ENCODE measurements around the gene ZCWPW1. TPM values are rescaled to one million over a fixed set of nuclear protein-coding genes. Genes with fewer than 3 reads are reported as not detected.

The ZCWPW1 gene
- total and polyA plus RNA-seq, 2 of the 13 experiments (the other 11 are each of a cell fraction or from before 2014, with no cell fraction given): 2.4 to 2.5 TPM

DNA sequence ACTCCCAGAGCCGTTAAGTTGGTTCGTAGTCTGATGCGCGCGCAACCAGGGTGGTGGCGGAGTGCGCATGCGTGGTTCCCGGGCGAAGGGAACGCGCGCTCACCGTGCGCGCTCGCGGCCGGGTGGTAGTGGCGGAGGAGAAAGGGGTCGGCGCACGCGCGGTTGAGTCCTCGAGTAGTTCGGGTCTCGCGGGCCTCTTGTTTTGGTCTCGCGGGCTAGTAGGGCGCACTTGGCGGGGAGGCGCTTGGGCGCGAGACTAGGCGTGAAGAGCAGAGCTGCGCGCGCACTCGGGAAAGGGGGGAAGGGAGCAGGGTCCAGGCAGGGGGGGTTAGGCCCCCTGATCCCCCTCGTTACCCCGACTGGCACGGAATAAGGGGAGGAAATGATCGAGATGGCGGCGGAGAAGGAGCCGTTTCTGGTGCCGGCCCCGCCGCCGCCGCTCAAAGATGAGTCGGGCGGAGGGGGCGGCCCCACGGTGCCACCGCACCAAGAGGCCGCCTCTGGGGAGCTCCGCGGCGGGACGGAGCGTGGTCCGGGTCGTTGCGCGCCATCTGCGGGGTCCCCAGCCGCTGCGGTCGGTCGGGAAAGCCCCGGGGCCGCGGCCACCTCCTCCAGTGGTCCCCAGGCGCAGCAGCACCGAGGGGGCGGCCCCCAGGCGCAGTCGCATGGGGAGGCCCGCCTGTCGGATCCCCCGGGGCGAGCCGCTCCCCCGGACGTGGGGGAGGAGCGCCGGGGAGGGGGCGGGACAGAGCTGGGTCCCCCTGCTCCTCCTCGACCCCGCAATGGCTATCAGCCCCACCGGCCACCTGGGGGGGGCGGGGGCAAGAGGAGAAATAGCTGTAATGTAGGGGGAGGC, 1.4 kb upstream of the ZCWPW1 start, which contains the start of gene MEPCE (continued):
- TF ChIP-seq ZNF367 (CRISPR knock-in tag; IDR thresholded peaks at IDR 0.05; ENCODE audit: borderline replicate concordance): no peak
- TF ChIP-seq ZNF775 (CRISPR knock-in tag; IDR thresholded peaks at IDR 0.05; ENCODE audit: borderline replicate concordance): no peak
- TF ChIP-seq TAF1 (CRISPR knock-in tag; IDR thresholded peaks at IDR 0.05): peak; percentile 52
- peak; percentile 23; the same call in 1 of the 2 replicates for TF ChIP-seq ZNF773 (CRISPR knock-in tag; IDR thresholded peaks at IDR 0.05; ENCODE audit: borderline replicate concordance)
- TF ChIP-seq ZSCAN22 (CRISPR knock-in tag; IDR thresholded peaks at IDR 0.05): no peak
- TF ChIP-seq TGIF2 (CRISPR knock-in tag; IDR thresholded peaks at IDR 0.05): no peak
- TF ChIP-seq HES4 (CRISPR knock-in tag; IDR thresholded peaks at IDR 0.05; ENCODE audit: borderline replicate concordance): peak; percentile 61; the same call in 1 of the 2 replicates
- 0 out of 2 replicates have a peak, but pooled peaks have one; percentile 30 for TF ChIP-seq IRF2 (CRISPR knock-in tag; IDR thresholded peaks at IDR 0.05)
- TF ChIP-seq ETV6 (CRISPR knock-in tag; conservative IDR thresholded peaks at IDR 0.05): peak; percentile 93; the same call in 1 of the 2 replicates
- TF ChIP-seq ZNF501 (CRISPR knock-in tag; IDR thresholded peaks at IDR 0.05): peak; percentile 45; the same call in 1 of the 2 replicates
- peak; percentile 76 for TF ChIP-seq YEATS4 (CRISPR knock-in tag; IDR thresholded peaks at IDR 0.05; ENCODE audit: borderline replicate concordance)
- TF ChIP-seq, protein P1, sequence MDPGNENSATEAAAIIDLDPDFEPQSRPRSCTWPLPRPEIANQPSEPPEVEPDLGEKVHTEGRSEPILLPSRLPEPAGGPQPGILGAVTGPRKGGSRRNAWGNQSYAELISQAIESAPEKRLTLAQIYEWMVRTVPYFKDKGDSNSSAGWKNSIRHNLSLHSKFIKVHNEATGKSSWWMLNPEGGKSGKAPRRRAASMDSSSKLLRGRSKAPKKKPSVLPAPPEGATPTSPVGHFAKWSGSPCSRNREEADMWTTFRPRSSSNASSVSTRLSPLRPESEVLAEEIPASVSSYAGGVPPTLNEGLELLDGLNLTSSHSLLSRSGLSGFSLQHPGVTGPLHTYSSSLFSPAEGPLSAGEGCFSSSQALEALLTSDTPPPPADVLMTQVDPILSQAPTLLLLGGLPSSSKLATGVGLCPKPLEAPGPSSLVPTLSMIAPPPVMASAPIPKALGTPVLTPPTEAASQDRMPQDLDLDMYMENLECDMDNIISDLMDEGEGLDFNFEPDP (CRISPR knock-in tag; conservative IDR thresholded peaks at IDR 0.05): no peak
- TF ChIP-seq, protein P2, sequence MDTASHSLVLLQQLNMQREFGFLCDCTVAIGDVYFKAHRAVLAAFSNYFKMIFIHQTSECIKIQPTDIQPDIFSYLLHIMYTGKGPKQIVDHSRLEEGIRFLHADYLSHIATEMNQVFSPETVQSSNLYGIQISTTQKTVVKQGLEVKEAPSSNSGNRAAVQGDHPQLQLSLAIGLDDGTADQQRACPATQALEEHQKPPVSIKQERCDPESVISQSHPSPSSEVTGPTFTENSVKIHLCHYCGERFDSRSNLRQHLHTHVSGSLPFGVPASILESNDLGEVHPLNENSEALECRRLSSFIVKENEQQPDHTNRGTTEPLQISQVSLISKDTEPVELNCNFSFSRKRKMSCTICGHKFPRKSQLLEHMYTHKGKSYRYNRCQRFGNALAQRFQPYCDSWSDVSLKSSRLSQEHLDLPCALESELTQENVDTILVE (CRISPR knock-in tag; IDR thresholded peaks at IDR 0.05): no peak
- no peak for TF ChIP-seq WIZ (CRISPR knock-in tag; IDR thresholded peaks at IDR 0.05)
- no peak for TF ChIP-seq CREB1 (IDR thresholded peaks at IDR 0.05)
- TF ChIP-seq CREB1 (CRISPR knock-in tag; IDR thresholded peaks at IDR 0.05): no peak
- TF ChIP-seq, protein P3, sequence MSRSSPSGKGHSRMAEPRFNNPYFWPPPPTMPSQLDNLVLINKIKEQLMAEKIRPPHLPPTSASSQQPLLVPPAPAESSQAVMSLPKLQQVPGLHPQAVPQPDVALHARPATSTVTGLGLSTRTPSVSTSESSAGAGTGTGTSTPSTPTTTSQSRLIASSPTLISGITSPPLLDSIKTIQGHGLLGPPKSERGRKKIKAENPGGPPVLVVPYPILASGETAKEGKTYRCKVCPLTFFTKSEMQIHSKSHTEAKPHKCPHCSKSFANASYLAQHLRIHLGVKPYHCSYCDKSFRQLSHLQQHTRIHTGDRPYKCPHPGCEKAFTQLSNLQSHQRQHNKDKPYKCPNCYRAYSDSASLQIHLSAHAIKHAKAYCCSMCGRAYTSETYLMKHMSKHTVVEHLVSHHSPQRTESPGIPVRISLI (CRISPR knock-in tag; IDR thresholded peaks at IDR 0.05; ENCODE audit: borderline replicate concordance): no peak
- no peak for TF ChIP-seq ZBTB21 (CRISPR knock-in tag; IDR thresholded peaks at IDR 0.05)
- TF ChIP-seq FOSL1 (CRISPR knock-in tag; IDR thresholded peaks at IDR 0.05; ENCODE audit: borderline replicate concordance): no peak
- TF ChIP-seq HCFC1 (IDR thresholded peaks at IDR 0.05; ENCODE audit: low read depth, low read length): no peak
- TF ChIP-seq, protein P4, sequence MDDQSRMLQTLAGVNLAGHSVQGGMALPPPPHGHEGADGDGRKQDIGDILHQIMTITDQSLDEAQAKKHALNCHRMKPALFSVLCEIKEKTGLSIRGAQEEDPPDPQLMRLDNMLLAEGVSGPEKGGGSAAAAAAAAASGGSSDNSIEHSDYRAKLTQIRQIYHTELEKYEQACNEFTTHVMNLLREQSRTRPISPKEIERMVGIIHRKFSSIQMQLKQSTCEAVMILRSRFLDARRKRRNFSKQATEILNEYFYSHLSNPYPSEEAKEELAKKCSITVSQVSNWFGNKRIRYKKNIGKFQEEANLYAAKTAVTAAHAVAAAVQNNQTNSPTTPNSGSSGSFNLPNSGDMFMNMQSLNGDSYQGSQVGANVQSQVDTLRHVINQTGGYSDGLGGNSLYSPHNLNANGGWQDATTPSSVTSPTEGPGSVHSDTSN (CRISPR knock-in tag; IDR thresholded peaks at IDR 0.05; ENCODE audit: borderline replicate concordance): no peak
- TF ChIP-seq, protein P5, sequence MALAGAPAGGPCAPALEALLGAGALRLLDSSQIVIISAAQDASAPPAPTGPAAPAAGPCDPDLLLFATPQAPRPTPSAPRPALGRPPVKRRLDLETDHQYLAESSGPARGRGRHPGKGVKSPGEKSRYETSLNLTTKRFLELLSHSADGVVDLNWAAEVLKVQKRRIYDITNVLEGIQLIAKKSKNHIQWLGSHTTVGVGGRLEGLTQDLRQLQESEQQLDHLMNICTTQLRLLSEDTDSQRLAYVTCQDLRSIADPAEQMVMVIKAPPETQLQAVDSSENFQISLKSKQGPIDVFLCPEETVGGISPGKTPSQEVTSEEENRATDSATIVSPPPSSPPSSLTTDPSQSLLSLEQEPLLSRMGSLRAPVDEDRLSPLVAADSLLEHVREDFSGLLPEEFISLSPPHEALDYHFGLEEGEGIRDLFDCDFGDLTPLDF (CRISPR knock-in tag; IDR thresholded peaks at IDR 0.05): peak; percentile 52

Measured in HepG2 (cell line).